ENCODE results near the gene TUBB3.

DNA sequence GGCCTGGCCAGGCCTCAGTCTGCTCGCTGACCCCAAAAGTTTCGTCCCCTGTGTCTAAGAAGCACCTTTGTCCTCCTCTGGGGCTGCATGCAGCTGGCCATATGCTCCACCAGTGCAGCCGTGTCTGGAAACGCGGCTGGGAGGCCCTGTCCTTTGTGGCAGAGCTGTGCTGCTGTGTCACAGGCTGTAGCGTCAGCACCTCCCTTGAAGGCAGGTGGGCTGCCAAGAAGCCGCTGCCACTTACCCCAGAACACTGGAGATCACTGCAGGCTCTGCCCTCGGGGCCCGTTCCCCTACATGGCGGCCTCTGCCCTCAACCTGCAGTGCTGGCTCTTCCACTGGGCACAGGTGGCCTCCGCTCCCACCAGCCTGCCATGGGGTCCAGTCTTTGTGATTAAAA, 20.2 kb upstream of the TUBB3 start:
- TF ChIP-seq, protein P1, sequence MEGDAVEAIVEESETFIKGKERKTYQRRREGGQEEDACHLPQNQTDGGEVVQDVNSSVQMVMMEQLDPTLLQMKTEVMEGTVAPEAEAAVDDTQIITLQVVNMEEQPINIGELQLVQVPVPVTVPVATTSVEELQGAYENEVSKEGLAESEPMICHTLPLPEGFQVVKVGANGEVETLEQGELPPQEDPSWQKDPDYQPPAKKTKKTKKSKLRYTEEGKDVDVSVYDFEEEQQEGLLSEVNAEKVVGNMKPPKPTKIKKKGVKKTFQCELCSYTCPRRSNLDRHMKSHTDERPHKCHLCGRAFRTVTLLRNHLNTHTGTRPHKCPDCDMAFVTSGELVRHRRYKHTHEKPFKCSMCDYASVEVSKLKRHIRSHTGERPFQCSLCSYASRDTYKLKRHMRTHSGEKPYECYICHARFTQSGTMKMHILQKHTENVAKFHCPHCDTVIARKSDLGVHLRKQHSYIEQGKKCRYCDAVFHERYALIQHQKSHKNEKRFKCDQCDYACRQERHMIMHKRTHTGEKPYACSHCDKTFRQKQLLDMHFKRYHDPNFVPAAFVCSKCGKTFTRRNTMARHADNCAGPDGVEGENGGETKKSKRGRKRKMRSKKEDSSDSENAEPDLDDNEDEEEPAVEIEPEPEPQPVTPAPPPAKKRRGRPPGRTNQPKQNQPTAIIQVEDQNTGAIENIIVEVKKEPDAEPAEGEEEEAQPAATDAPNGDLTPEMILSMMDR (IDR thresholded peaks at IDR 0.05): no peak
- no peak for TF ChIP-seq POLR2A (IDR thresholded peaks at IDR 0.05)
- no peak for TF ChIP-seq POLR2AphosphoS5 (IDR thresholded peaks at IDR 0.05)
- no peak for TF ChIP-seq EP300 (IDR thresholded peaks at IDR 0.05)
